Smooth muscle cell (in vitro differentiated cells): Measurements from ENCODE around the gene CDK5R2. TPM values are rescaled to one million over a fixed set of nuclear protein-coding genes. Genes with fewer than 3 reads are reported as not detected.

Source experiments
- DNase-seq: peaks from one replicate; lab custom pipeline; 2025; ENCODE audit not compliant: unreplicated experiment; lab: John Stamatoyannopoulos, UW
- H2AFZ ChIP-seq: fragments of 200-600 bp; sonication (generic); 2 replicates; pipeline ENCODE4 v1.6.0; 2016; ENCODE audit warnings: antibody characterized with exemption, low read depth, mild to moderate bottlenecking
- H3F3A ChIP-seq: fragments of 200-600 bp; sonication (generic); 2 replicates; pipeline ENCODE4 v1.6.0; 2017; ENCODE audit warnings: antibody characterized with exemption, low read depth
- H3K27ac ChIP-seq: fragments of 200-600 bp; sonication (generic); 2 replicates; pipeline ENCODE4 v1.5.1; 2016; ENCODE audit warnings: low read depth, mild to moderate bottlenecking
- H3K27me3 ChIP-seq: fragments of 200-600 bp; sonication (generic); 2 replicates; pipeline ENCODE4 v1.6.1; 2016; ENCODE audit warnings: low read depth, mild to moderate bottlenecking
- H3K36me3 ChIP-seq: fragments of 200-600 bp; sonication (generic); 2 replicates; pipeline ENCODE4 v1.5.1; 2016; ENCODE audit warnings: low read depth
- H3K4me1 ChIP-seq: fragments of 200-600 bp; sonication (generic); 2 replicates; pipeline ENCODE4 v1.5.1; 2016; ENCODE audit warnings: low read depth
- H3K4me2 ChIP-seq: fragments of 200-600 bp; sonication (generic); 2 replicates; pipeline ENCODE4 v1.6.0; 2016; ENCODE audit warnings: mild to moderate bottlenecking
- H3K4me3 ChIP-seq: fragments of 200-600 bp; sonication (generic); 2 replicates; pipeline ENCODE4 v1.5.1; 2016; ENCODE audit warnings: mild to moderate bottlenecking
- H3K79me2 ChIP-seq: fragments of 200-600 bp; sonication (generic); 2 replicates; pipeline ENCODE4 v1.6.0; 2016; ENCODE audit warnings: low read depth, mild to moderate bottlenecking
- H3K9ac ChIP-seq: fragments of 200-600 bp; sonication (generic); 2 replicates; pipeline ENCODE4 v1.6.0; 2016; ENCODE audit warnings: low read depth
- H3K9me3 ChIP-seq: fragments of 200-600 bp; sonication (generic); replicated peaks from 2 replicates; pipeline ENCODE4 v1.5.1; 2016; ENCODE audit warnings: low read depth
- H4K20me1 ChIP-seq: fragments of 200-600 bp; sonication (generic); 2 replicates; pipeline ENCODE4 v1.6.0; 2016; ENCODE audit warnings: low read depth
- WGBS: methylation state at CpG from one replicate; pipeline ENCODE4 v1.1.7; 2016; ENCODE audit warnings: low lambda C conversion rate; 5-methylcytosine and 5-hydroxymethylcytosine counted together
- polyA plus RNA-seq: library from polyadenylated mRNA; unstranded; fragments of >200 nt; fragmentation: Nextera tagmentation; extraction: Ambion mirVana; gene quantifications from 2 replicates; pipeline ENCODE4 v1.2.1, GENCODE V29; 2016
- total RNA-seq: library from RNA; depleted of rRNA; stranded (reverse); fragments of >200 nt; gene quantifications from 2 replicates; pipeline ENCODE4 v1.2.3, GENCODE V29; 2014
- TF ChIP-seq, protein P1 (sequence below): fragments of 200-600 bp; sonication (generic); IDR thresholded peaks from 2 replicates; pipeline ENCODE4 v1.5.1; 2017; ENCODE audit warnings: borderline replicate concordance, mild to moderate bottlenecking, antibody characterized with exemption; ENCODE audit not compliant: insufficient read depth, poor library complexity, severe bottlenecking

The CDK5R2 gene
- total and polyA plus RNA-seq, 2 experiments from 2014 or later: 0.62 TPM; not detected in 1

DNA sequence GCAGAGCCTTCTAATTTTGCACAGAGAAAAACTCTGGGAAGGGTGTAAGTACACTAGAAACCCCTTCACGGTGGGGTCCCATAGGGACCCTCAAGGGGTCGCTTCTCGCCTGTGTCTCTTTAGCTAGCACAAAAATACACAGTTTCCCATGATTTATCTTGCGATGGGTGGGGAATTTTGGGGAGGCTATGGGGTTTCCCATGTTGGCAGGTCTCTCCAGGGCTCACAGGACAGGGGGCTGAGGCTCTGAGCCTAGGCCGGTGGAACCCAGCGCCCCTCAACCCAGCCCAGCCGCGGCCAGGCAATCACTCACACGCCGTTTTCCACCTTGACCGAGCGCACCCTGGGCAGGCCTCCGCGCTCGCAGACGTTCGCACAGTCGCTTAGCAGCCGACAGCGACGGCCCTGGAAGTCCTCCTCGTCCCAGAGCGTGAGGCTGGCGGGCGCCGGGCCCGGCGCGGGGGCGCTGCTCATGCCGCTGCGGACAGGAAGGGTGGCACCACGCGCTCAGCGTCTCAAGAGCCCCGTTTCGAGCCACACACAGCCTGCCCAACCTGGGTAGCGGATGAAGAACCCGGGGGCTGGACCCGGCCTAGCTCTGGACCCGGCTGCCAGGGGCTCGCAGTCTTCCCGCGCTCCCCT, 33.4 kb downstream of the CDK5R2 start:
- H3K27me3 ChIP-seq: peaks cover 81% of the 10 kb centered on the region
- no peaks in the 10 kb centered on the region for H3K36me3 ChIP-seq
- no peaks in the 10 kb centered on the region for H3F3A ChIP-seq
- 7% methylated on average over 44 of the region's 44 CpGs for WGBS
- H3K9me3 ChIP-seq: no peaks in the 10 kb centered on the region
- H3K4me1 ChIP-seq: peaks cover 7% of the 10 kb centered on the region
- DNase-seq: no peak
- peak overlapping the region; percentile 45 for H3K4me3 ChIP-seq
- H3K9ac ChIP-seq: no peak overlapping the region
- peak overlapping the region; percentile 88 for H3K4me2 ChIP-seq
- no peaks in the 10 kb centered on the region for H4K20me1 ChIP-seq
- H3K79me2 ChIP-seq: no peaks in the 10 kb centered on the region
- no peak overlapping the region for H3K27ac ChIP-seq
- TF ChIP-seq, protein P1, sequence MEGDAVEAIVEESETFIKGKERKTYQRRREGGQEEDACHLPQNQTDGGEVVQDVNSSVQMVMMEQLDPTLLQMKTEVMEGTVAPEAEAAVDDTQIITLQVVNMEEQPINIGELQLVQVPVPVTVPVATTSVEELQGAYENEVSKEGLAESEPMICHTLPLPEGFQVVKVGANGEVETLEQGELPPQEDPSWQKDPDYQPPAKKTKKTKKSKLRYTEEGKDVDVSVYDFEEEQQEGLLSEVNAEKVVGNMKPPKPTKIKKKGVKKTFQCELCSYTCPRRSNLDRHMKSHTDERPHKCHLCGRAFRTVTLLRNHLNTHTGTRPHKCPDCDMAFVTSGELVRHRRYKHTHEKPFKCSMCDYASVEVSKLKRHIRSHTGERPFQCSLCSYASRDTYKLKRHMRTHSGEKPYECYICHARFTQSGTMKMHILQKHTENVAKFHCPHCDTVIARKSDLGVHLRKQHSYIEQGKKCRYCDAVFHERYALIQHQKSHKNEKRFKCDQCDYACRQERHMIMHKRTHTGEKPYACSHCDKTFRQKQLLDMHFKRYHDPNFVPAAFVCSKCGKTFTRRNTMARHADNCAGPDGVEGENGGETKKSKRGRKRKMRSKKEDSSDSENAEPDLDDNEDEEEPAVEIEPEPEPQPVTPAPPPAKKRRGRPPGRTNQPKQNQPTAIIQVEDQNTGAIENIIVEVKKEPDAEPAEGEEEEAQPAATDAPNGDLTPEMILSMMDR: no peak
- no peak overlapping the region for H2AFZ ChIP-seq

DNA sequence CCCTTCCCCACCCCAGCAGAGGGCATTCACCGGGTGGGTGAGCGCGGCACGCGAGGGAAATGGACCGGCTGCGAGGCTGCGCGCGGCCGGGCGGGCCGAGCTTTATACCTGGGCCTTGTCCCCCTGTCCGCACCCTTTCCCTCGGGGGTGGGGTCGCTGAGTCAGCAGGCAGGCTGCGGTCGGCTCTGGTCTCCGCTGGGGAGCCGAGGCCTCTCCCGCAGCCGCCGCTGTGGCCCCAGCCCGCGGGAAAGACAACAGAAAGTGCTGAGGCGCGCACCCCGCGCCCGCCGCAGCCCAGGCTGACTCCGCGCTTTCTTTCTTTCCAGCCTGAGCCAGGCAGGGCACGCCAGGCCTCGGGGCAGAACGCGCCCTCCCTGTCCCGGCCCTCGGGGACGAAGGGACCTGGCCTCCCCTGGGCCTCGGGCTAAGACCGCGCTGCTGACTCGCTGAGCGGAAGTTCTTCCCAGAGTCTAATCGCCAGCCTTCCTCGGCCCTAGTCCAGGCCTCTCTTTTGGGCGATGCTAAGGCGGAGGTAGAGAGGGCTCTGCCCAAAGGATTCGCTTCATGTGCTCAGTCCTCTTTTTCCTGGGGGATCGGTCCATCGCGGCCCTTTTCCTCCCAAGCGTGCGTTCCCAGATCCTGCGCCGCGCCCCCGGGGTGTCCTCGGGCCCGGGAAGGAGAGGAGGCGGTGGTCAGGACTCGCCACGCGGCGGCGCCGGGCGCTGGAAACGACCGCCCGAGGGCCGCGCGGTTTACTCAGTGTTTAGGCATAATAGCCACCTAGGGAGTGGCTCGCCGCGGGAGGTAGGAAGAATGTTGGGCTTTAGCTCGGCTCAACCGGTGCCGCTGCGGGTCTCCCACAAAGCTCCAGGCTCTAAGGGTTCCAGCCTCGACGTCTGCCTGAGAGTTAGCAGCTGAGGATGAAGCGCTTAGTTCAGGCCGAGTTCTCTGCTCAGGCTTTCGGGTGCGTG, 34.2 kb downstream of the CDK5R2 start, which contains the start of gene CRYBA2:
Gene CRYBA2 (minus strand): TSS at position 78 of the 971 bp plus-strand sequence. CDS start 246 bp downstream, outside the sequence.
- Histone ChIP-seq H3K4me3 (peak within 1 kb of the TSS; percentile 45), H3K79me2 (no peaks in the 10 kb centered on the region), H3K9me3 (no peaks in the 10 kb centered on the region), H3K27ac (no peak within 1 kb of the TSS), H3K9ac (no peak within 1 kb of the TSS), H3K4me2 (peak within 1 kb of the TSS; percentile 88), H3F3A (no peaks in the 10 kb centered on the region), H3K36me3 (no peaks in the 10 kb centered on the region), H3K4me1 (peaks cover 9% of the 10 kb centered on the region), H4K20me1 (no peaks in the 10 kb centered on the region), H3K27me3 (peaks cover 73% of the 10 kb centered on the region), H2AFZ (peak within 1 kb of the TSS; percentile 43)
- 3% methylated on average over 82 of the region's 88 CpGs for WGBS
- no peak for DNase-seq
- TF ChIP-seq, protein P1: peak; percentile 1

DNA sequence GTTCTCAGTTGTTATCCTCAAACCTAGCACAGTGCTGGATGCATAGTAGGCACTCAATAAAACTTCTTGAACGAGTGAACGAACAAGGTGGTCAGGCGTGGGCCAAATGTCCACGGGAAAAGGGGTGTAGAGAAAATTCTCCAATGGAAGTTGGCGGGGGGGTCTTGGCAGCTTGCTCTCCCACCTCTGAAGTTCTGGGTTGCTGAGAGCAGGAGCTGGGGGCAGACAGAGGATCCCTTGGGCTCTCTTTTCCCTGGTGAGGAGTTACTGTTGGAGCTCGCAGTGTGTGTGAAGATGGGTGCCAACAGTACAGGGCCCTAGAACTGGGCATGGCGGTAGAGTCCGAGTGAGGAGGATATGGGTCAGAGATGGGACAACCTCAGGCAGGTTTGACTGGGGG, 36.1 kb downstream of the CDK5R2 start:
- H3K27ac ChIP-seq: no peak overlapping the region
- no peak for DNase-seq
- peaks cover 69% of the 10 kb centered on the region for H3K27me3 ChIP-seq
- no peak overlapping the region for H2AFZ ChIP-seq
- H3K36me3 ChIP-seq: no peaks in the 10 kb centered on the region
- H4K20me1 ChIP-seq: no peaks in the 10 kb centered on the region
- H3K4me1 ChIP-seq: peaks cover 22% of the 10 kb centered on the region
- H3K4me3 ChIP-seq: no peak overlapping the region
- TF ChIP-seq, protein P1: no peak
- no peaks in the 10 kb centered on the region for H3F3A ChIP-seq
- no peak overlapping the region for H3K9ac ChIP-seq
- H3K9me3 ChIP-seq: no peaks in the 10 kb centered on the region
- H3K4me2 ChIP-seq: peak overlapping the region; percentile 71
- WGBS: 36% methylated on average over 8 of the region's 8 CpGs
- H3K79me2 ChIP-seq: no peaks in the 10 kb centered on the region
